A549 (cell line): ENCODE results near the gene CPNE4.

ENCODE experiments used
- CEBPB ChIP-seq, 2 experiments: fragments of >200 bp in 1 of 2; sonication (Bioruptor Twin) in 1 of 2; formaldehyde crosslinking in 1 of 2; IDR thresholded peaks; 2 replicates each; pipeline ENCODE4 v1.6.1; 2012 to 2016
- CTCF ChIP-seq: fragments of >200 bp; sonication (Bioruptor Twin); formaldehyde crosslinking; IDR thresholded peaks from 3 replicates; pipeline ENCODE4 v1.5.1; 2016
- EHF ChIP-seq: fragments of 250-450 bp; sonication (Bioruptor Pico); IDR thresholded peaks from 2 replicates; pipeline ENCODE4 v1.5.0; 2020; ENCODE audit warnings: mild to moderate bottlenecking
- HOXB13 ChIP-seq: fragments of 250-450 bp; sonication (Bioruptor Pico); IDR thresholded peaks from 2 replicates; pipeline ENCODE4 v1.5.0; 2020; ENCODE audit warnings: low read depth, mild to moderate bottlenecking, moderate library complexity
- JUN ChIP-seq, 2 experiments: fragments of >200 bp; sonication (Bioruptor Twin); formaldehyde crosslinking; IDR thresholded peaks; 2 replicates in 1 of 2; 3 replicates in 1 of 2; pipeline ENCODE4 v1.6.1; 2016 to 2017
- POLR2AphosphoS2 ChIP-seq: conservative IDR thresholded peaks from 2 replicates; pipeline ENCODE4 v1.6.1; 2012; ENCODE audit warnings: low read length, improper control_type of control experiment, inconsistent platforms
- RCOR1 ChIP-seq: fragments of 150-350 bp; IDR thresholded peaks from 2 replicates; pipeline ENCODE4 v1.6.1; 2014; ENCODE audit warnings: antibody characterized with exemption, low read length, low read depth
- REST ChIP-seq: fragments of 200-600 bp; sonication (generic); IDR thresholded peaks from 2 replicates; pipeline ENCODE4 v1.6.1; 2016; ENCODE audit warnings: antibody characterized with exemption, mild to moderate bottlenecking, moderate library complexity

GRCh38 chr3:131895766-131896165, 139.0 kb downstream of the CPNE4 start:
- no peak for TF ChIP-seq JUN (IDR thresholded peaks at IDR 0.05)
- TF ChIP-seq CTCF = no peak
- no peak for TF ChIP-seq EHF (CRISPR knock-in tag)
- TF ChIP-seq HOXB13 (CRISPR knock-in tag) = no peak
- TF ChIP-seq REST = no peak
- TF ChIP-seq CEBPB (IDR thresholded peaks at IDR 0.05) = no peak
- no peak for TF ChIP-seq RCOR1
- TF ChIP-seq POLR2AphosphoS2 = no peak
